ENCODE measurements around the gene VPREB3.

DNA sequence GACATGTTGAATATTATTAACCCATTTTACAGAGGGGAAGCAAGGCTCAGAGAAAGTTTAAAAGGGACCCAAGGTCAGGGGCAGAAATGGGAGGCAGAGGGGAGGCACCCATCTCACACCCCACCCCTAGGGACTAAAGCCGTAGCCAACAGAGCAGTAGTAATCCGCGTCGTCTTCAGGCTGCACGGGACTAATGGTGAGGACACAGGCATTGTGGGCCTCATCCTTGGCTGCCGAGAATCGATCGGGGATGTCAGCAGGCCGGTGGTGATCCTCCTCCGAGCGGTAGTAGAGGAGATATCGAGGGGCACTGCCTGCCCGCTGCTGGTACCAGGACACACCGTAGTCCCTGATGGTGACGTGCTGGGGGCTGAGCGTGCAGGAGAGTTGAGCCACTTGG, 1.5 kb downstream of the VPREB3 start:
- no peak for TF ChIP-seq POLR2A (IDR thresholded peaks at IDR 0.05)
- TF ChIP-seq, protein P1, sequence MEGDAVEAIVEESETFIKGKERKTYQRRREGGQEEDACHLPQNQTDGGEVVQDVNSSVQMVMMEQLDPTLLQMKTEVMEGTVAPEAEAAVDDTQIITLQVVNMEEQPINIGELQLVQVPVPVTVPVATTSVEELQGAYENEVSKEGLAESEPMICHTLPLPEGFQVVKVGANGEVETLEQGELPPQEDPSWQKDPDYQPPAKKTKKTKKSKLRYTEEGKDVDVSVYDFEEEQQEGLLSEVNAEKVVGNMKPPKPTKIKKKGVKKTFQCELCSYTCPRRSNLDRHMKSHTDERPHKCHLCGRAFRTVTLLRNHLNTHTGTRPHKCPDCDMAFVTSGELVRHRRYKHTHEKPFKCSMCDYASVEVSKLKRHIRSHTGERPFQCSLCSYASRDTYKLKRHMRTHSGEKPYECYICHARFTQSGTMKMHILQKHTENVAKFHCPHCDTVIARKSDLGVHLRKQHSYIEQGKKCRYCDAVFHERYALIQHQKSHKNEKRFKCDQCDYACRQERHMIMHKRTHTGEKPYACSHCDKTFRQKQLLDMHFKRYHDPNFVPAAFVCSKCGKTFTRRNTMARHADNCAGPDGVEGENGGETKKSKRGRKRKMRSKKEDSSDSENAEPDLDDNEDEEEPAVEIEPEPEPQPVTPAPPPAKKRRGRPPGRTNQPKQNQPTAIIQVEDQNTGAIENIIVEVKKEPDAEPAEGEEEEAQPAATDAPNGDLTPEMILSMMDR (IDR thresholded peaks at IDR 0.05) = no peak
